HL-60 (cell line): ENCODE data around the gene CES2.

Experiments
- GABPA ChIP-seq: IDR thresholded peaks from 2 replicates; pipeline ENCODE4 v1.6.1; 2012; ENCODE audit warnings: low read depth
- POLR2AphosphoS5 ChIP-seq: IDR thresholded peaks from 2 replicates; pipeline ENCODE4 v1.6.1; 2012; ENCODE audit warnings: low read depth
- REST ChIP-seq: IDR thresholded peaks from 2 replicates; pipeline ENCODE4 v1.6.1; 2012; ENCODE audit warnings: low read depth; ENCODE audit not compliant: insufficient replicate concordance
- SPI1 ChIP-seq: IDR thresholded peaks from 2 replicates; pipeline ENCODE4 v1.6.1; 2012; ENCODE audit warnings: low read depth, mild to moderate bottlenecking, borderline replicate concordance
- TF ChIP-seq, protein P1 (sequence below): IDR thresholded peaks from one replicate; pipeline ENCODE4 v1.5.1; 2011; ENCODE audit warnings: low read length, control low read depth, inconsistent platforms; ENCODE audit not compliant: insufficient read depth

- TF ChIP-seq, protein P1, sequence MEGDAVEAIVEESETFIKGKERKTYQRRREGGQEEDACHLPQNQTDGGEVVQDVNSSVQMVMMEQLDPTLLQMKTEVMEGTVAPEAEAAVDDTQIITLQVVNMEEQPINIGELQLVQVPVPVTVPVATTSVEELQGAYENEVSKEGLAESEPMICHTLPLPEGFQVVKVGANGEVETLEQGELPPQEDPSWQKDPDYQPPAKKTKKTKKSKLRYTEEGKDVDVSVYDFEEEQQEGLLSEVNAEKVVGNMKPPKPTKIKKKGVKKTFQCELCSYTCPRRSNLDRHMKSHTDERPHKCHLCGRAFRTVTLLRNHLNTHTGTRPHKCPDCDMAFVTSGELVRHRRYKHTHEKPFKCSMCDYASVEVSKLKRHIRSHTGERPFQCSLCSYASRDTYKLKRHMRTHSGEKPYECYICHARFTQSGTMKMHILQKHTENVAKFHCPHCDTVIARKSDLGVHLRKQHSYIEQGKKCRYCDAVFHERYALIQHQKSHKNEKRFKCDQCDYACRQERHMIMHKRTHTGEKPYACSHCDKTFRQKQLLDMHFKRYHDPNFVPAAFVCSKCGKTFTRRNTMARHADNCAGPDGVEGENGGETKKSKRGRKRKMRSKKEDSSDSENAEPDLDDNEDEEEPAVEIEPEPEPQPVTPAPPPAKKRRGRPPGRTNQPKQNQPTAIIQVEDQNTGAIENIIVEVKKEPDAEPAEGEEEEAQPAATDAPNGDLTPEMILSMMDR = no peak
- no peak for TF ChIP-seq POLR2AphosphoS5
- TF ChIP-seq REST = no peak
- no peak for TF ChIP-seq SPI1
- no peak for TF ChIP-seq GABPA
These were observed 36.4 kb upstream of the CES2 start for GRCh38 chr16:66898933-66899309.
